ENCODE results near the gene TREH. TPM values are rescaled to one million over a fixed set of nuclear protein-coding genes. Genes with fewer than 3 reads are reported as not detected.

The TREH gene
- total RNA-seq, 1 experiment from 2014 or later, result 0.05 TPM

GRCh38 chr11:118632577-118633318 lies 46.7 kb downstream of the TREH start:
- ATAC-seq (no peak), DNase-seq (ENCODE audit: low read depth, low spot score) (no peak)
- peaks cover 9% of the 10 kb centered on the region; the same call in 1 of the 2 replicates for H3K36me3 ChIP-seq (ENCODE audit: control insufficient read depth, insufficient read depth, low read length)
- H3K27ac ChIP-seq (ENCODE audit: low read length), result no peak overlapping the region
- H3K9me3 ChIP-seq (ENCODE audit: control insufficient read depth, insufficient read depth, low read depth, low read length), result no peaks in the 10 kb centered on the region
- TF ChIP-seq TCF7L2 (IDR thresholded peaks at IDR 0.05; ENCODE audit: low read depth, low read length) (no peak), SIN3A (IDR thresholded peaks at IDR 0.05; ENCODE audit: borderline replicate concordance, insufficient read depth, low read depth, low read length) (no peak), POLR2AphosphoS5 (IDR thresholded peaks at IDR 0.05; ENCODE audit: low read depth, low read length) (no peak)
- TF ChIP-seq, protein P1, sequence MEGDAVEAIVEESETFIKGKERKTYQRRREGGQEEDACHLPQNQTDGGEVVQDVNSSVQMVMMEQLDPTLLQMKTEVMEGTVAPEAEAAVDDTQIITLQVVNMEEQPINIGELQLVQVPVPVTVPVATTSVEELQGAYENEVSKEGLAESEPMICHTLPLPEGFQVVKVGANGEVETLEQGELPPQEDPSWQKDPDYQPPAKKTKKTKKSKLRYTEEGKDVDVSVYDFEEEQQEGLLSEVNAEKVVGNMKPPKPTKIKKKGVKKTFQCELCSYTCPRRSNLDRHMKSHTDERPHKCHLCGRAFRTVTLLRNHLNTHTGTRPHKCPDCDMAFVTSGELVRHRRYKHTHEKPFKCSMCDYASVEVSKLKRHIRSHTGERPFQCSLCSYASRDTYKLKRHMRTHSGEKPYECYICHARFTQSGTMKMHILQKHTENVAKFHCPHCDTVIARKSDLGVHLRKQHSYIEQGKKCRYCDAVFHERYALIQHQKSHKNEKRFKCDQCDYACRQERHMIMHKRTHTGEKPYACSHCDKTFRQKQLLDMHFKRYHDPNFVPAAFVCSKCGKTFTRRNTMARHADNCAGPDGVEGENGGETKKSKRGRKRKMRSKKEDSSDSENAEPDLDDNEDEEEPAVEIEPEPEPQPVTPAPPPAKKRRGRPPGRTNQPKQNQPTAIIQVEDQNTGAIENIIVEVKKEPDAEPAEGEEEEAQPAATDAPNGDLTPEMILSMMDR (IDR thresholded peaks at IDR 0.05), result no peak
- TF ChIP-seq, protein P2, sequence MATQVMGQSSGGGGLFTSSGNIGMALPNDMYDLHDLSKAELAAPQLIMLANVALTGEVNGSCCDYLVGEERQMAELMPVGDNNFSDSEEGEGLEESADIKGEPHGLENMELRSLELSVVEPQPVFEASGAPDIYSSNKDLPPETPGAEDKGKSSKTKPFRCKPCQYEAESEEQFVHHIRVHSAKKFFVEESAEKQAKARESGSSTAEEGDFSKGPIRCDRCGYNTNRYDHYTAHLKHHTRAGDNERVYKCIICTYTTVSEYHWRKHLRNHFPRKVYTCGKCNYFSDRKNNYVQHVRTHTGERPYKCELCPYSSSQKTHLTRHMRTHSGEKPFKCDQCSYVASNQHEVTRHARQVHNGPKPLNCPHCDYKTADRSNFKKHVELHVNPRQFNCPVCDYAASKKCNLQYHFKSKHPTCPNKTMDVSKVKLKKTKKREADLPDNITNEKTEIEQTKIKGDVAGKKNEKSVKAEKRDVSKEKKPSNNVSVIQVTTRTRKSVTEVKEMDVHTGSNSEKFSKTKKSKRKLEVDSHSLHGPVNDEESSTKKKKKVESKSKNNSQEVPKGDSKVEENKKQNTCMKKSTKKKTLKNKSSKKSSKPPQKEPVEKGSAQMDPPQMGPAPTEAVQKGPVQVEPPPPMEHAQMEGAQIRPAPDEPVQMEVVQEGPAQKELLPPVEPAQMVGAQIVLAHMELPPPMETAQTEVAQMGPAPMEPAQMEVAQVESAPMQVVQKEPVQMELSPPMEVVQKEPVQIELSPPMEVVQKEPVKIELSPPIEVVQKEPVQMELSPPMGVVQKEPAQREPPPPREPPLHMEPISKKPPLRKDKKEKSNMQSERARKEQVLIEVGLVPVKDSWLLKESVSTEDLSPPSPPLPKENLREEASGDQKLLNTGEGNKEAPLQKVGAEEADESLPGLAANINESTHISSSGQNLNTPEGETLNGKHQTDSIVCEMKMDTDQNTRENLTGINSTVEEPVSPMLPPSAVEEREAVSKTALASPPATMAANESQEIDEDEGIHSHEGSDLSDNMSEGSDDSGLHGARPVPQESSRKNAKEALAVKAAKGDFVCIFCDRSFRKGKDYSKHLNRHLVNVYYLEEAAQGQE (IDR thresholded peaks at IDR 0.05; ENCODE audit: insufficient read depth in 1 of 2, low read depth in 2 of 2, low read length in 1 of 2), result no peak
- in situ Hi-C loops (cut with HindIII; ENCODE audit: low pct_unique_long_range_greater_than_20kb, low sequenced_read_pairs), result no loop called here
- intact Hi-C loops (cut with micrococcal nuclease; ENCODE audit: unreplicated experiment), result no loop called here
- BruUV-seq (replicated peaks), result no TSS peak
- POLR2A ChIA-PET, result interaction anchor here (0.6 kb wide), 1 partner anchor 234 kb away, joined by 10 read pairs; no protein-coding TSS in a partner anchor
- CTCF ChIA-PET, result no interaction called here
- no peak overlapping the region for H3K4me3 ChIP-seq (ENCODE audit: low read depth in 2 of 2, low read length in 2 of 2)
- H3K4me1 ChIP-seq (ENCODE audit: control insufficient read depth, insufficient read depth, low read length), result no peaks in the 10 kb centered on the region
- no peaks in the 10 kb centered on the region for H3K27me3 ChIP-seq (ENCODE audit: control insufficient read depth, insufficient read depth, low read length)

GRCh38 chr11:118631142-118631909 lies 48.1 kb downstream of the TREH start:
- peaks cover 7% of the 10 kb centered on the region; the same call in 1 of the 2 replicates for H3K36me3 ChIP-seq (ENCODE audit: control insufficient read depth, insufficient read depth, low read length)
- ATAC-seq (no peak), DNase-seq (ENCODE audit: low read depth, low spot score) (no peak)
- H3K4me1 ChIP-seq (ENCODE audit: control insufficient read depth, insufficient read depth, low read length), result no peaks in the 10 kb centered on the region
- intact Hi-C loops (cut with micrococcal nuclease; ENCODE audit: unreplicated experiment), result no loop called here
- BruUV-seq (replicated peaks), result no TSS peak
- no peaks in the 10 kb centered on the region for H3K27me3 ChIP-seq (ENCODE audit: control insufficient read depth, insufficient read depth, low read length)
- no peak overlapping the region for H3K4me3 ChIP-seq (ENCODE audit: low read depth in 2 of 2, low read length in 2 of 2)
- no peaks in the 10 kb centered on the region for H3K9me3 ChIP-seq (ENCODE audit: control insufficient read depth, insufficient read depth, low read depth, low read length)
- CTCF ChIA-PET, result interaction anchor here (0.6 kb wide), 2 partner anchors 24 to 33 kb away, joined by 4 to 8 read pairs; no protein-coding TSS in a partner anchor
- POLR2A ChIA-PET, result no interaction called here
- in situ Hi-C loops (cut with HindIII; ENCODE audit: low pct_unique_long_range_greater_than_20kb, low sequenced_read_pairs), result no loop called here
- TF ChIP-seq, protein P2 (IDR thresholded peaks at IDR 0.05; ENCODE audit: insufficient read depth in 1 of 2, low read depth in 2 of 2, low read length in 1 of 2), result no peak
- TF ChIP-seq TCF7L2 (IDR thresholded peaks at IDR 0.05; ENCODE audit: low read depth, low read length) (no peak), SIN3A (IDR thresholded peaks at IDR 0.05; ENCODE audit: borderline replicate concordance, insufficient read depth, low read depth, low read length) (no peak), POLR2AphosphoS5 (IDR thresholded peaks at IDR 0.05; ENCODE audit: low read depth, low read length) (no peak)
- TF ChIP-seq, protein P1 (IDR thresholded peaks at IDR 0.05), result no peak
- no peak overlapping the region for H3K27ac ChIP-seq (ENCODE audit: low read length)
